ENCODE results near the gene C3orf33.

C3orf33 gene

DNA sequence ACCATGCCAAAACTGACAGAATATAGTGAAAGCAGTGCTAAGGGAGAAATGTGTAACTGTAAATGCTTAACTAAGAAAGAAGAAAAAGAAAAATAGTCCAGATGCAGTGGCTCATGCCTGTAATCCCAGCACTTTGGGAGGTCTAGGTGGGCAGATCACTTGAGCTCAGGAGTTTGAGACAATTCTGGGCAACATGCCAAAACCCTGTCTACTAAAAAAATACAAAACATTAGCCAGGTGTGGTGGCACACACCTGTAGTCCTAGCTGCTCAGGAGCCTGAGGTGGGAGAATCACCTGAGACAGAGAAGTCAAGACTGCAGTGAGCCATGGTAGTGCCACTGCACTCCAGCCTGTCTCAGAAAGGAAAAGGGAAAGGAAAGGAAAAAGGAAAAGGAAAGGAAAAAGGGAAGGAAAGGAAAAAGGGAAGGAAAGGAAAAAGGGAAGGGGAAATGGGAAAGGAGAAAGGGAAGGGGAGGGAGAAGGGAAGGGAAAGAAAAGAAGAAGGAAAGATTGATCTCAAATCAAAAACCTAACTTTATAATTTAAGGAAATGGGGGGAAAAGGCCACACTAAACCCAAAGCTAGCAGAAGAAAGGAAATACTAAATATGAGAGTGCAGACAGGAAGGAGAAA lies 20.3 kb downstream of the C3orf33 start:
- no peak for DNase-seq

DNA sequence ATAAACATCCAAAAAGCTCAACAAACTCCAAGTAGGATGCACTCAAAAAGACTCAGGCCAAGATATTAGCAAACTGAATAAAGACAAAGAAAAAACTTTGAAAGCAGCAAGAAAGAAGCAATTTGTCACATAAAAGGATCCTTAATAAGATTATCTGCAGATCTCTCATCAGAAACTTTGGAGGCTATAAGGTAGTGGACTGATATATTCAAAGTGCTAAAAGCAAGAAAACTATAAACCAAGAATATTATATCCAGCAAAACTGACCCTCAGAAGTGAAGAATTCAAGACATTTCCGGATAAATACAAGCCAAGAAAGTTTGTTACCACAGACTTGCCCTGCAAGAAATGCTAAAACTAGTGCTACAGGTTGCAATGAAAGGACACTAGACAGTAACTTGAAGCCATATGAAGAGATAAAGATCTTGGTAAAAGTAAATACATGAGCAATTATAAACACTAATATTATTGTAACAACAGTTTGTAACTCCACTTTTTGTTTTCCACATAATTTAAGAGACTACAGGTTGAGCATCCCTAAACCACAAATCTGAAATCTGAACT lies 23.6 kb downstream of the C3orf33 start:
- no peak for DNase-seq

GRCh38 chr3:155780291-155780690 lies 25.8 kb downstream of the C3orf33 start:
- DNase-seq = no peak

GRCh38 chr3:155778462-155778861 lies 27.6 kb downstream of the C3orf33 start:
- DNase-seq = no peak

- no peak for DNase-seq
These were observed 33.3 kb downstream of the C3orf33 start for GRCh38 chr3:155772801-155773200.

- DNase-seq = no peak
These were observed 35.0 kb downstream of the C3orf33 start for GRCh38 chr3:155771126-155771525.

- no peak for DNase-seq
These were observed 39.9 kb downstream of the C3orf33 start for GRCh38 chr3:155766206-155766605.

DNA sequence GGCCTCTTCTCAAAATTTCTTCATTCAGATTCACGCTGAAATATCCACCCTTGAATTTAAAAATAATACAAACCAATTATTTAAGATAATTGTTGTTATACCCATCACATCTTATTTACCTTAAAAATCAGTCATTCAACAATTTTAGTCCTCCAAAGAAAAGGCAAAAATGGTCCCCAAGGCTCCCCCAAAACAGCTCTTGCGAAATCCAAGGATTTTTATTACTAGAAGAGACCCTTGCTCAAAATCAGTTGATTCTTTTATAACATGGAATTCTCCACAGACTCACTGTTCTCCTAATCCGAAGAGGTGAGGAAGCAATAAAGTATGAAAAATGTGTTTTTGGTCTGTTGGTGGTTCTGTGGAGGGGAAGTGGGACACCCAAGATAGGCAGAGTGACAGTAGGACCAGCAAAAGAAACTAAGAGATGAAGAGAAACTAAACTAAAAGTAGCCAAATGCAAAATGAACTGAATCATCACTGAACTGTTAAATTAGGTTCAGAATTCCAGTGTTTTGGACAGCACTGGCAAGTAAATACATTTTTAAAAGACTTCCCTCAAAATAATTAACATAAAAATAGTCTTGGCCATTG lies 42.1 kb downstream of the C3orf33 start:
- DNase-seq = no peak

GRCh38 chr3:155760653-155761052 lies 45.4 kb downstream of the C3orf33 start:
- no peak for DNase-seq

DNA sequence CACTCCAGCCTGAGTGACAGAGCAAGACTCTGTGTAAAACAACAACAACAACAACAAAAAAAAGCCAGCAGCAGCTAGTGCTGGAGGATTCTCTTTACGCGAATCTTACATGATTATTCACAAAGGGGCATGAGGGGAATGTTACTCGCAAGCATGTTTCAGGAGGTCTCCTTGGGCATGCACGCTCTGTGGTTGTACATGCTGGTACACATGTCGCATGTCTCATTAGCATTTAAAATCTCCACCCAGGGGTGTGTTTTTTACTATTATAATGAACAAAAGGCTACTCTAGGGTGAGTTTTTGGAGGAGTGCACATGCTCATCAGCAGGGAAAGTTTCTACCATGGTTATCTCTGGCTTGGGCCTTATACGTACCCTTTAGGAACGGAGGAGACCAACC lies 48.5 kb downstream of the C3orf33 start:
- DNase-seq = no peak

- DNase-seq = no peak
These were observed 52.9 kb downstream of the C3orf33 start for GRCh38 chr3:155753038-155753639.

DNA sequence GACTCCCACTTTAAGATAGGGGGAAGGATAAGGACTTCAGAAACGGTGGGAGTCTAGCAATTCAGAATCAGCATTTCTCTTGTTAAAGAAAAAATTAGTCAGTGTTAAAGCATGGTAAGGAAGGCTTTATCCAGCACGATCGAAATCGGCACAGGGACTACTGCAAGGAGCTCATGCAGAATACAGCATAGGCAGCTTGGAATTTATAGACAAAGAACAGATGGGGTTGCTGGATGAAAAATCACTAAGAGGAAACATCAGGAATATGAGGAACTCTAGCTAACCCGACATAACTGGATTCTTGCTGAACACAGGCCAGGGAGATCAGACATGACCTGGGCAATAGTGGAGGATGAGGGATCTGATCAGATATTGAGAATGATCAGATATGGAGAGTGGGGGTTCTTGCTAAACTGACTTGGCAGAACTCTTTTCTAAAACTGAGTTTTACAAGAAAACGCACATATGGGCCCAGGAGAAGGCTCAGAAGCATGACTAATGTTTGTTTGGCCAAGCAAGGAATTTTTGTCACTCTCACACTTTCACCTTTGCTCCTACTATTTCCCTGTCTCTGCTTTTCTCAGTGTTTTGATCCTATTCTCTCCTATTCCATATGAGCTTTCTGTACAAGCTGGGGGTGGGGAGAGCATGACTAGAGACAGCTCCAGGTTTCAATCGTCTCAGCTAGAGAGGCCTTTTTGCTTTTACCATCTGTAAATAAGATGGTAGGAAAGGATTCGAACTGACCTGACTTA lies 57.3 kb downstream of the C3orf33 start:
- DNase-seq = peak; percentile 24

DNA sequence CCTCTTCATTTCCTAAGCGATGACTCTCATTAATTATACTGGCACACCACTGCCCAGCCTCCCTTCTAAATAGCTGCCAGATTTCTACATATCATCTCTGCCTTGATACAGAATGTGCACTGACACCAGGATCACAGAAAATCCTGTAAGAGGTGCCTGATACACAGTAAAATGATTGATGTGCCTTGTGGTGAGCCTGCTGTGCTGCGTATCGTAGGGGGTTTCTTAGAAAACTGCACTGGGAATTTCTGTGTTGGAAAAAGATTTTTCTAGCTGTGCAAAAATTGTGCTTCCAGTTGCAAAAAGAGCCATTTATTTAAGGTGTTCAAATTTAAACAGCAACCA lies 58.2 kb downstream of the C3orf33 start:
- peak; percentile 44 for DNase-seq

DNA sequence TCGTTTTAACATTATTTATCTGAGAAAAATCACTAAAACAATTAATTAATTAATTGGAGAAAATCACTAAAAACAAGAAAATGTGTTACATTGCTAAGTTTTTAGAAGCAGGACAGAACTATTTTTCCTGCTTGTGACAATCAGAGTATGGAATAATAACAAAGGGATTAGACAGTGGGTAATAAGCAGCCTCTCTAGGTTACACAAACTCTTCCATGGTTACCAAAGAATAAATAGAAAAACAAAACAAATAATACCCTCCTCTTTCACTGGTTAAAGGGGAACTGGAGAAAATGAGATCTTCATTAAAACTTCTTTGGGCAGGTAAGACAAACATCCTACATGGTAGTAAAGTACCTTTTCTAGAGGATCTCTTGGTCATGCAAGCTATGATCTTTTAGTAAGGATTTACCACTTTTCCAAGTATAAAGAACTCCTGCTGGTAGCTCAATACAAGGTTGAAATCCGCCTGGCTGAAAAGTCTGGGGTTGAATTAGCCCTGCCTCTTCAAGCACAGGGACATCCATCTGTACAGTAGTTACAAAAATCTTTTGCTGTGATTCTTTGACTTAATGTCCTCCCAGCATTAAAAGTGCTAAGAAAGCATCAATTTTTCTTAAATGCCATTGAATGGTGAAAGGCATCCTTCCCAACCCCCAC lies 58.7 kb downstream of the C3orf33 start:
- no peak for DNase-seq

GRCh38 chr3:155746703-155747102 lies 59.4 kb downstream of the C3orf33 start:
- no peak for DNase-seq

GRCh38 chr3:155745795-155746550 lies 60.1 kb downstream of the C3orf33 start:
- DNase-seq = peak; percentile 58

GRCh38 chr3:155744626-155745324 lies 61.3 kb downstream of the C3orf33 start, which contains the start of gene PLCH1:
TSS of gene PLCH1 (minus strand) at chr3:155745071. CDS start at chr3:155704224, 40,847 bp downstream.
- DNase-seq = peak; percentile 50

DNA sequence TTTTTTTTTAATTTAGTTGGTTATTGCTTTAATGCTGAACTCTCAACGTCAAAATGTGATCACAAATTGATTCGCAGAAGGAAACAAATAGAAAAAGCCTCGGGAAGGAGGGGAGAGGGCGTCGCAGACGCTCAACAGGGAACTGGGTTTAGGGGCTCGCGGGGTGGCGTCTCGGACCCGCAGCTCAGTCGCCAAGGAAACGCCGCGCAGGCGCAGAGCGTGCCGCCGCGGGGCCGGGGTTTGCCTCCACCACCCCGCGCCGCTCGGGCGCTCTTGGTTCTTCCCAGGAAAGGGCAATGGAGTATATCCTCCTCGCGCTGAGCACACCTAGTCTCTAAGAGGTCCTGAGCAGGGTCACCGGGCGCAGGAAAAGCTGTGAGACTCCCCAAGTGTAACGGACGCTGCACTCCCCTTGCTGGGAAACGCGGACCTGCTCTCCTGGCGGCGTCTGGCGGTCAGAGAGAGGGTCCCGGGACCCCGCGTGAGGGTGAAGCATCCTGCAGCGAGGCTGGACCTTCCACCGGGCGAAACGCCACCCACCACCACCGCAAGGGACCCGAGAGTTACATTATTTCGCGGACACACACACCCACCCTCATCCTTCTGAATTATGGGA lies 62.0 kb downstream of the C3orf33 start:
- peak; percentile 55 for DNase-seq

DNA sequence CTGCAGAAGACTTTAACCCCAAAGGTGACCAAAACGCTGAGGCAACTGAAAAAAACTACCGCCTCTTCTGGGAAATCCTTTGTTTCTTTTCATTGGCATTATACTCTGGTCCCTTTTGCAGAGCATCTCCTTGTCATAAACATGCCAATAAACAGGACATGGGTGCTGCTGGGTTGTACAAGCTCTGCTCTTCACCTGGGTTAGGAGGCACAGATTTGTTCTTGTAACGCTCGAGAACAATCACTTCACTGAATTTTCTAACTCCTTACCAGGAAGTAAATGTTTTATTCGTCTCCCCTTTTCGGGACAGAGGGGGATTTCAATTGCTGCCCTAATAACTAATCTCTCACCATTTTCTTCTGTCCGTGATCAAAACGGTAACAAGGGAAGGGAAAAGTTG lies 62.5 kb downstream of the C3orf33 start:
- no peak for DNase-seq

DNA sequence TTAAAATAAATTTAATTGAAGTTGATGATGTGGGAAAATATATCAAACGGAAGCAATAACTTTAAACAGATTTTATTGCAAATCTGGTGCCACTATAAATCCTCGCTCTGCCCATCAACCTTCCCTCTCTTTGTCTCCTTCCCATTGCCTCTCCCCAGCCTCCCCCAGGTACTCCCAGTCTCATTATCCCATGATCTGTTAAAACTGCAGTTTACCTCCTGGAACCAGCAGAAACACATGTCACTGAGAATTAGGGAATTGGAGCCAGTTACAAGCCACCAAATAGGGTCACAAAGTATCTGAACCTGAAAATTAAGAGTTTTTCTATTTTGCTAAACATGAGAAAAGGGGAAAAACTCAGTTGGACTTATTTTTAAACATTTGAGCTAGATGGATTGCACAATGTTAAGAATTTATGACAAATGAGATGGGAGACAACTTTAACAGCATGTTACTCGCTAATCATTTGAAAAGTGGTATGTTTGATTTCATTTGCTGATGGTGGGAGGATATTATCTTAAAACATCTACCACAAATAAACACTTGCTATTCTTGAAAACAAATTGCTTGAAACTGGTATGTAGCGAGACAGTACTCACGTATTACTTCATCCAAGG lies 63.6 kb downstream of the C3orf33 start:
- no peak for DNase-seq

- no peak for DNase-seq
These were observed 64.5 kb downstream of the C3orf33 start for GRCh38 chr3:155741603-155742002.

Data from NCI-H2227 treated with DMSO at 0.1 percent for 48 hours (cell line).